ENCODE results near the gene ADI1. TPM values are rescaled to one million over a fixed set of nuclear protein-coding genes. Genes with fewer than 3 reads are reported as not detected.

Gene ADI1
- total and polyA plus RNA-seq, 2 experiments from 2014 or later: 77.7 to 140 TPM

DNA sequence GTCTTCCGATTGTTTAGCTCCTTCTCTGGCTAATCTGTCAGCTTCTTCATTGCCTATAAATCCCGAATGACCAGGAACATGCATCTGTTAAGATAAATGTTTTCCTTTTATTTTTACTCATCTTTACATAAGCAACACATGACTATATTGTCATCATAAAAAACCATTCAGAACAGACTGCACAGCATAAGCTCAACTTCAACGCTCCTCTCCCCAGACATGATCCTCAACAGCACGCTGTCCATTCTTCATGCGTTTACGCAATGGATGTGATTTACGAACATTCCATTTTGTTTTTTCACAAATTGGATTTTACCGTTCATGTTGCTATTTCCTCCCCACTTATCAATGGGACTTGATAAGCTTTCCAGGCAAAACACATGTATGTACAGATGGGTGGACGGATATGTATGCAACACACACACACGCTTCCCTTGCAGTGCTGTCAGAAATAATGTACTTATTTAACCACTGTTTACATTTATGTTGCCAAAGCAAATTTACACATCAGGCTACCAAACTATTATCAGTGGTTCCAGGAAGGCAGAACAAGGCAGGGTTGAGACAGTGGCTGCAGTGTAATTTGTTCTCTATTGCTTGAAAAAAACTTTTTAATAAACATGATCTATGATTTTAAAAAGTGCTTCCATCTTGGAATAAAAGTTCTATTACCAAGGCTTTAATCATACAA lies 26.6 kb upstream of the ADI1 start:
- Histone ChIP-seq H3K79me2 (ENCODE audit: insufficient read depth) (peaks cover 82% of the 10 kb centered on the region), H3K9me2 (ENCODE audit: insufficient read depth) (no peaks in the 10 kb centered on the region), H3K4me2 (ENCODE audit: unreplicated experiment) (no peak overlapping the region), H4K20me1 (ENCODE audit: insufficient read depth) (no peaks in the 10 kb centered on the region), H2AFZ (no peak overlapping the region), H3K36me3 (ENCODE audit: low read depth) (peaks cover 70% of the 10 kb centered on the region), H3F3A (ENCODE audit: insufficient read depth) (0 out of 2 replicates have a peak, but pooled peaks cover 8% of the 10 kb centered on the region), H3K27me3 (replicated peaks; ENCODE audit: insufficient read depth) (no peaks in the 10 kb centered on the region), H3K4me1 (ENCODE audit: insufficient read depth) (no peaks in the 10 kb centered on the region), H3K9ac (no peak overlapping the region), H3K27ac (no peak overlapping the region), H3K9me3 (ENCODE audit: low read depth) (no peaks in the 10 kb centered on the region), H3K4me3 (no peak overlapping the region)
- no peak for TF ChIP-seq EZH2phosphoT487 (IDR thresholded peaks at IDR 0.05; ENCODE audit: insufficient read depth, low read depth)
- no peak for TF ChIP-seq EZH2 (IDR thresholded peaks at IDR 0.05; ENCODE audit: insufficient read depth, poor library complexity, severe bottlenecking)
- 91 to 95% methylated on average over 10 of the region's 10 CpGs for WGBS, 2 experiments (ENCODE audit: low coverage in 1 of 2, low lambda C conversion rate in 2 of 2, missing lambda C conversion rate in 2 of 2)
- no peak for DNase-seq
- in situ Hi-C loops (cut with MboI): no loop called here

DNA sequence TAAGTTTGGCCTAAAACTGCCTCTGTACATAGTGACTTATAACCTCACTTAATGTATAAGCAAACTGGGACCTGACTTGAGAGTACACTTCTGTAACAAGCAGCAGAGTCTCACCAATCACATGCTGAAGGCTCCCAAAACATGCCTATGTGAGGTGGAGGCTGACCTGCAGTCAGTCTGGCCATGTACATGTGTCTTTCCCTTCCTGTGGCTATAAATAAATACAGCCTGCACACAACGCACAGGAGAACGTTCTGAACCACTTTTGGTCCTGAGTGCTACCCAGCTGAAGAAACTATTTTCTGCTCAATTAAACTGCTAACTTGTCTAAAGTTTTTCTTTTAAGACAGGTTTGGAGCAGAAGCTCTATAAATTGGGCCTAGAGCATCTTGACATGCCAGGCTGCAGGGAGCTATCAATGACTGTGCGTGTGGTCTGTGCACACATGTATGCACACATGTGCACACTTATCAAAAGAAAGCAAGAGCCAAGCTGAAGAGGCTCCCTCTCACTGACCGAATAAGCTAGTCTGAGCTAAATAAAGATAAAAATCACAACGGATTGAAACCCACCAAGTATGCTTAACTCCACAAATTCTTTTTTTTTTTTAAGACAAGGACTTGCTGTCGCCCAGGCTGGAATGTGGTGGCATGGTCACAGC lies 23.8 kb upstream of the ADI1 start:
- TF ChIP-seq EZH2phosphoT487 (IDR thresholded peaks at IDR 0.05; ENCODE audit: insufficient read depth, low read depth): no peak
- no peak for TF ChIP-seq EZH2 (IDR thresholded peaks at IDR 0.05; ENCODE audit: insufficient read depth, poor library complexity, severe bottlenecking)
- Histone ChIP-seq H3K27me3 (replicated peaks; ENCODE audit: insufficient read depth) (no peaks in the 10 kb centered on the region), H3K4me2 (ENCODE audit: unreplicated experiment) (no peak overlapping the region), H3K4me3 (no peak overlapping the region), H3K27ac (no peak overlapping the region), H4K20me1 (ENCODE audit: insufficient read depth) (no peaks in the 10 kb centered on the region), H3K4me1 (ENCODE audit: insufficient read depth) (no peaks in the 10 kb centered on the region), H3K36me3 (ENCODE audit: low read depth) (peaks cover 50% of the 10 kb centered on the region), H3K9me3 (ENCODE audit: low read depth) (no peaks in the 10 kb centered on the region), H2AFZ (no peak overlapping the region), H3K9ac (no peak overlapping the region), H3K9me2 (ENCODE audit: insufficient read depth) (no peaks in the 10 kb centered on the region), H3F3A (ENCODE audit: insufficient read depth) (peaks cover 8% of the 10 kb centered on the region), H3K79me2 (ENCODE audit: insufficient read depth) (peaks cover 69% of the 10 kb centered on the region)
- DNase-seq: no peak
- WGBS, 2 experiments (ENCODE audit: low coverage in 1 of 2, low lambda C conversion rate in 2 of 2, missing lambda C conversion rate in 2 of 2): 71 to 75% methylated on average over 5 to 6 of the region's 6 CpGs
- in situ Hi-C loops (cut with MboI): no loop called here

DNA sequence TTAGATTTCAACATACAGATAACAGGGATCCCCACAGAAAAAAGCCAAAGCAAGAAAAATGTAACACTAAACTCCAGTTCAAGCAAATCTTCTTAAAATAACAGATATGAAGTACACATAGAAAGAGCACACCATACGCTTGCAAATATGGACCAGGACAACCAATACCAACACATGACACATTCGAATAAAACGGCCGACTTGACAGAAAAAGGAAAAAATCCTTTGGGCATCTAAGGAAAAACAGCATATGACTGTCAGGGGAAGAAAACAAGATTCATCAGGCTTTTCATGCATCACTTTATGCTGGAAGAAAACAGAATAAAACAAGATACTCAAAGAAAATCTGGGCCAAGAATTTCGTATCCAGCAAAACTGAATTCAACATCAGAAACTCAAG lies 22.8 kb upstream of the ADI1 start:
- in situ Hi-C loops (cut with MboI): no loop called here
- TF ChIP-seq EZH2phosphoT487 (IDR thresholded peaks at IDR 0.05; ENCODE audit: insufficient read depth, low read depth) (no peak), EZH2 (IDR thresholded peaks at IDR 0.05; ENCODE audit: insufficient read depth, poor library complexity, severe bottlenecking) (no peak)
- Histone ChIP-seq H3F3A (ENCODE audit: insufficient read depth) (peaks cover 15% of the 10 kb centered on the region), H3K9me3 (ENCODE audit: low read depth) (no peaks in the 10 kb centered on the region), H3K27me3 (replicated peaks; ENCODE audit: insufficient read depth) (no peaks in the 10 kb centered on the region), H3K9me2 (ENCODE audit: insufficient read depth) (no peaks in the 10 kb centered on the region), H3K4me2 (ENCODE audit: unreplicated experiment) (no peak overlapping the region), H4K20me1 (ENCODE audit: insufficient read depth) (no peaks in the 10 kb centered on the region), H2AFZ (no peak overlapping the region), H3K27ac (no peak overlapping the region), H3K9ac (no peak overlapping the region), H3K36me3 (ENCODE audit: low read depth) (peaks cover 40% of the 10 kb centered on the region), H3K79me2 (ENCODE audit: insufficient read depth) (peaks cover 59% of the 10 kb centered on the region), H3K4me3 (no peak overlapping the region), H3K4me1 (ENCODE audit: insufficient read depth) (peaks cover under 1% of the 10 kb centered on the region)
- no peak for DNase-seq
- WGBS, 2 experiments (ENCODE audit: low coverage in 1 of 2, low lambda C conversion rate in 2 of 2, missing lambda C conversion rate in 2 of 2): 91 to 93% methylated on average over 5 of the region's 5 CpGs

DNA sequence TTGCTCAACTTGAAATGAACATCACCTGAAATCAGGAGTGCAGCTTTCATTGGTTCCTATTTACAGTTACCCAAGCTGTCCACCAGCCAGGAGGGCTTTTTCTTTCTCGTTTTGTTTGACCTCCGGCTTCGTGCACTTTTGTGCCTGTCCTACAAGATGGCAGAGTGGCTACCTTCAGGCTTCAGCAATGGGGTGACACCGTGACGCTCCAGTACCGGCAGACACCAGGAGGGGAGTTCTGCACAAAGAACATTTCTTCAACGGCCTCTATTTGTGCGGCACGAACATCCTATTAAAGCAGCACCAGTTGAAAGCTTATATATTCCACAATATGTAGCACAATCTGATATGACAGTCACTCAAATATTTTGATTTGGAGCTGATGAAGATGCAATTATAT lies 20.5 kb upstream of the ADI1 start:
- H3K9me2 ChIP-seq (ENCODE audit: insufficient read depth): no peaks in the 10 kb centered on the region
- in situ Hi-C loops (cut with MboI): no loop called here
- WGBS, 2 experiments (ENCODE audit: low coverage in 1 of 2, low lambda C conversion rate in 2 of 2, missing lambda C conversion rate in 2 of 2): 92% methylated on average over 9 of the region's 9 CpGs
- DNase-seq: no peak
- H3K4me2 ChIP-seq (ENCODE audit: unreplicated experiment): no peak overlapping the region
- no peaks in the 10 kb centered on the region for H4K20me1 ChIP-seq (ENCODE audit: insufficient read depth)
- peaks cover 32% of the 10 kb centered on the region for H3F3A ChIP-seq (ENCODE audit: insufficient read depth)
- peaks cover 15% of the 10 kb centered on the region for H3K4me1 ChIP-seq (ENCODE audit: insufficient read depth)
- no peak overlapping the region for H3K9ac ChIP-seq
- no peaks in the 10 kb centered on the region for H3K27me3 ChIP-seq (replicated peaks; ENCODE audit: insufficient read depth)
- H3K36me3 ChIP-seq (ENCODE audit: low read depth): peaks cover 19% of the 10 kb centered on the region; the same call in 1 of the 2 replicates
- H3K27ac ChIP-seq: no peak overlapping the region
- no peaks in the 10 kb centered on the region for H3K9me3 ChIP-seq (ENCODE audit: low read depth)
- H3K79me2 ChIP-seq (ENCODE audit: insufficient read depth): peaks cover 37% of the 10 kb centered on the region
- H2AFZ ChIP-seq: no peak overlapping the region
- TF ChIP-seq EZH2phosphoT487 (IDR thresholded peaks at IDR 0.05; ENCODE audit: insufficient read depth, low read depth): no peak
- TF ChIP-seq EZH2 (IDR thresholded peaks at IDR 0.05; ENCODE audit: insufficient read depth, poor library complexity, severe bottlenecking): no peak
- H3K4me3 ChIP-seq: no peak overlapping the region
